ENCODE results near the gene FOXF2.

DNA sequence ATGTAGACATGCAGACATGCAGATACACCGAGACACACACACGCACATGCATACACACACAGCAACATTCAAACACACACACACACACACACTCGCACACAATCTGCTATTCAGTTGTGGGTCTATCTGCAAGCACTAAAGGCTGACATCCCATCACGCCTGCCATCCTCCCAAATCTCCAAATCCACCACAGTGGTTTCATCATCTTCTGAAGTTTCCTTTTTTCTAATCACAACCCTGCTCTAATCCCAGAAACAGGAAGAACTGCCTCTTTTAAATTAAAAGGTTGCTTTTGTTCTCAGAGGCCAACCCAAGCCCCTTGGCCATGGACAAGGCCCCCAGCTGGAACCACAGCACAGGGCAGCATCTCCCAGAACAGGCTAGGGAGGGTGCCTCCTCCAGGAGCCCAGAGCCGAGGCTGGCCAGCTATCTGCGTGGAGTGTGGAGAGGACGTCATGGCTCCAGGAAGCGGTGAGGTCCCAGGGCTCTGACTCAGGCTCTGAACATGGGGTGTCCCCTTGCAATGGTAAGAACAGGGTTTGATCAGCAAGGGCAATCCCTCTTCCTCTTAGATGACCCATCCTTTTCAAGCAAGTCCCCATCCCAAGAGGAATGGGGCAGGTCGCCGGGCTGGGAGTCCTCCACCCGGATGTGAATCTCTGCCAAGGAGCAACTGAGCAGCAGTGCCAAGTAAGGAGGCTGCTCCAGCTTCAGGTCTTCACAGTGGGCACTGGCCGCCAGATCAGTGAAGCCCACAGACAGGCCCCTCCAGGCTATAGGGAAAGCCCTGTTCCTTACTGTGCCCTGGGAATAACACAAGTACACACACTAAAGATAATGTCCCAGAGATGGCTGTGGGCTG, 14.7 kb downstream of the FOXF2 start:
- TF ChIP-seq, protein P1, sequence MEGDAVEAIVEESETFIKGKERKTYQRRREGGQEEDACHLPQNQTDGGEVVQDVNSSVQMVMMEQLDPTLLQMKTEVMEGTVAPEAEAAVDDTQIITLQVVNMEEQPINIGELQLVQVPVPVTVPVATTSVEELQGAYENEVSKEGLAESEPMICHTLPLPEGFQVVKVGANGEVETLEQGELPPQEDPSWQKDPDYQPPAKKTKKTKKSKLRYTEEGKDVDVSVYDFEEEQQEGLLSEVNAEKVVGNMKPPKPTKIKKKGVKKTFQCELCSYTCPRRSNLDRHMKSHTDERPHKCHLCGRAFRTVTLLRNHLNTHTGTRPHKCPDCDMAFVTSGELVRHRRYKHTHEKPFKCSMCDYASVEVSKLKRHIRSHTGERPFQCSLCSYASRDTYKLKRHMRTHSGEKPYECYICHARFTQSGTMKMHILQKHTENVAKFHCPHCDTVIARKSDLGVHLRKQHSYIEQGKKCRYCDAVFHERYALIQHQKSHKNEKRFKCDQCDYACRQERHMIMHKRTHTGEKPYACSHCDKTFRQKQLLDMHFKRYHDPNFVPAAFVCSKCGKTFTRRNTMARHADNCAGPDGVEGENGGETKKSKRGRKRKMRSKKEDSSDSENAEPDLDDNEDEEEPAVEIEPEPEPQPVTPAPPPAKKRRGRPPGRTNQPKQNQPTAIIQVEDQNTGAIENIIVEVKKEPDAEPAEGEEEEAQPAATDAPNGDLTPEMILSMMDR (conservative IDR thresholded peaks at IDR 0.05 in 1 of 2, IDR thresholded peaks at IDR 0.05 in 1 of 2; ENCODE audit: extremely low read depth in 1 of 2, insufficient read depth in 1 of 2, low read depth in 1 of 2, low read length in 2 of 2): no peak
- TF ChIP-seq EZH2 (IDR thresholded peaks at IDR 0.05; ENCODE audit: borderline replicate concordance, low read length): no peak
